Stromal cell of bone marrow (primary cell): Measurements from ENCODE around the gene RNF34.
"Not testable (repeated sequence)": the region's sequence is repeated elsewhere in the genome, so short reads cannot be mapped to it uniquely, and the experiment has no call there.

Experiments
- DNase-seq: peaks from one replicate; pipeline ENCODE4 v3.0.0-alpha.2; 2012; ENCODE audit warnings: low read depth

Gene RNF34

DNA sequence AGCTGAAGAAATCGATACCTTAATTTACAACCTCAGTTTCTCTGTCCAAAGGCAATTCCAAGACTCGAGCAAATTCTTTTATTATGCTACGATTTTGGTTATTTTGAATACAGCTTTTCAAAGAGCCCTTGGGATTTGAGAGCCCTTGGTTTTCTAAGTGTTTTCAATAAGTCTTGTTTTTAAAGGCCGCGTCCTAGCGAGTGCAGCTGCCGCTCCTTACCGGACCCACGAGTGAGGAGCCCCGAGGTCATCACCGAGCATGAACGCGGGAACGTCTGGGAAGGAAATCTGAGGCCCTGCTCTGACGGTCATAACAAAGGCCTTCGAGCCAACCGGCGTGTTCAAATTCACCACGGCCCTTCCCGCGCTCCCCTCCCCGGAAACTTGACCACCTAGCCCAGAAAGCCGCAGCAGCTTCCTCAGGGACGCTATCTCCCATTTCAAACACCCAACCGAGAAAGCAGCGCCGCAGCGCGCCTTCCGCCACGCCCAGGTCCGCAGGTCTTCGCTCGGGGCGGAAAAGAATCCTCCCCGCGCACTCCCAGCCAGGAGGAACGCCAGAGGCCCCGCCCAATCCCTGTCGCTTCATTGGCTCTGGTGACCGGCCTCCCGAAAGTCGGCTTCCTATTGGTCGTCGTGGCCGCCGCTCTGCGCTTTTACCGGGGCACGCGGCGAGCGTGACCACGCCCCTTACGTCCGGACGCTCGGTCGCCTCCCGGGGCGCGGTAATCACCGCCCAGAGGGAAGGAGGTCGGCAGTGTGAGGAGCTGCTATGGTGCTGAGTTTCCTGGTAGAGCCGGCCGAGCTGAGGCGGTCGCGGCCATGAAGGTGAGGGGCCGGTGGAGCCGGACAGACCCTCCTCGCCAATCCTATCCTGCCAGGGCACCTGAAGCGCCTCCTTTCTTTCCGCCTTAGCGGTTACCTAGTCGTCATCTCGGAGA lies at the start of gene RNF34:
RNF34 (plus strand) TSS at position 728 of the 941 bp plus-strand sequence; CDS start at position 823, 95 bp downstream.
- peak; percentile 97 for DNase-seq

DNA sequence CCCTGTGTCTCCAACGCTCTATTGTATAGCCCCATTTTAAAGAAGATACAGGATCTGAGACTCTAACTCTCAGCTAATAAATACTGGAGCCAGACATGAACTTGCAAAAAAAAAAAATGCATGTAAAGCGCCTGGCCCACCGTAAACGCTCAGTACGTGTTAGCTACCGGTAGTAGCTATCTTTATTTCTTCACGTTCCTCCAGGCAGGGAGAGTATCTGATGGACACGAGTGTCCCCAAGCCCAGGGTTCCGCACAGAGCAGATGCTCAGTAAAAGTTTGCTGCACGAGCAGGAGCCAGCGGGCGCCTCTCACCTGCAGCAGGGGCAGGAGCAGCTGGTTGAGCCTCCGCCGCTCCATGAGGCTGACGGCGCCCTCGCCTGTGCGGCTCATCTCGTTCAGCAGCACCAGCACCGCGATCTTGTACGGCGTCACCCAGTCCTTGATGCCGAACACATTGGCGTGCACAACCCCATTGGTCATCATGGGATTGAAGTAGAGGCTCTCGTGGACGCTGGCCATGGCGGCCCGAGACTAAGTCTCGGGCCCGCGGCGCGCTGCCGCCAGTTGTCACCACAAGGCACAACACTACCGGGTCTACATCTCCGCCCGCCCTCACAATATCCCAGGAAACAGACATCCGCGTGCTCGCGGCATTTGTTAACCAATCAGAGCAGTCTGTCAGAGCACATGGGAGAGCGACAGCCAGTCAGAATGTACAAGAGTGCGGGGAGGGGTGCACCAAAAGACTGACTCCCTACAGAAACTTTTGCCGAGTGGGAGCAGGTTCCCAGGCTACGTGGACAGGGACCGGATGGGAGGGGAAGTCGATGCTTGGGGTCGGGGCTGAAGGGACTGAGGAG lies 47.9 kb upstream of the RNF34 start, which contains the start of gene ANAPC5:
ANAPC5 (minus strand) TSS at position 592 of the 862 bp plus-strand sequence; CDS start at position 521, 71 bp downstream.
- peak; percentile 99 for DNase-seq

GRCh38 chr12:121352682-121353018 lies 47.3 kb upstream of the RNF34 start:
- DNase-seq = no peak

GRCh38 chr12:121355818-121356217 lies 44.1 kb upstream of the RNF34 start:
- DNase-seq = no peak

DNA sequence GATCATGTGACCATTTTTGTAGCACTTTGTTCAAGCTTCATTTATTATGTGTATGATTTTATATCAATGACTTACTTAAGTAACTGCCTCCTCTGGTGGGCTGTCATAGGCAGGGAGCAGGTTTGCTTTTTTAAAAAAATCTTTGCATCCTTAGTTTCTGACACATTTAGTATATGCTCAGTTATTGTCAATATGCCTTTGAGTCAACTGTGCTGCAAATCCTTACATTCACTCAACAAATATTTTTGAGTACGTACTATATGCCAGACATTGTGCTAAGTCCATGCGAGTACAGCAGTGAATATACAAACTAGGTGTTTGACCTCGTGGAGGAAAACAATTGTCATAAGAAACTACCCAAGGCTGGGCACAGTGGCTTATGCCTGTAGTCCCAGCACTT lies 43.3 kb upstream of the RNF34 start:
- no peak for DNase-seq

DNA sequence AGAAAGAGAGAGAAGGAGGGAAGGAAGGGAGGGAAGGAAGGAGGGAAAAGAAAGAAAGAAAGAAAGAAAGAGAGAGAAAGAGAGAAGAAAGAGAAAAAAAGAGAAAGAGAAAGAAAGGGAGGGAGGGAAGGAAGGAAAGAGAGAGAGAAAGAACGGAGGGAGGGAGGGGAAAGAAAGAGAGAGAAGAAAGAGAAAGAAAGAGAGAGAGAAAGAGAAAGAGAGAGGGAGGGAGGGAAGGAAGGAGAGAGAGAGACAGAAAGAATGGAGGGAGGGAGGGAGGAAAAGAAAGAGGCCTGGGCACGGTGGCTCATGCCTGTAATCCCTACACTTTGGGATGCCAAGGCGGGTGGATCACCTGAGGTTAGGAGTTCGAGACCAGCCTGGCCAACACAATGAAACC lies 42.6 kb upstream of the RNF34 start:
- DNase-seq = no peak

DNA sequence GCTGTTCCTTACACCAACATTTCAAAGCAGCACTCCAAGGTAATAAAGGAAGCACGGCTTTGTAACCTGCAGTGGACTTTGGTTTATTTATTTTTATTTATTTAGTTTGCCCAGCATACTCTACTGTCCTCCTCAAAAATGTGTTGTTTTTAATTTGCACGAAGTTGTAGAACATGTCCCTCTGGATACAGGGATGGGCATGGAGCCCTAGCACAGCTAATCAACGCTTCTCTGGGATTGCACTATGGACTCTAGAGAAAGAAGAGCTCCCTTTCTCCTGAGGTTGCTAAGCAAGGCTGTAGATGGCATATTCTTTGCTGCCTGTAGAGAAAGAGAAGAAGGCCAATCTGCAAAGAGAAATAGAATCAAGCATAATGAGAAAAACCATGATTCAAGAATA lies 41.8 kb upstream of the RNF34 start:
- DNase-seq = no peak

- DNase-seq = peak; percentile 41
Observed at GRCh38 chr12:121364683-121365121, 35.2 kb upstream of the RNF34 start.

DNA sequence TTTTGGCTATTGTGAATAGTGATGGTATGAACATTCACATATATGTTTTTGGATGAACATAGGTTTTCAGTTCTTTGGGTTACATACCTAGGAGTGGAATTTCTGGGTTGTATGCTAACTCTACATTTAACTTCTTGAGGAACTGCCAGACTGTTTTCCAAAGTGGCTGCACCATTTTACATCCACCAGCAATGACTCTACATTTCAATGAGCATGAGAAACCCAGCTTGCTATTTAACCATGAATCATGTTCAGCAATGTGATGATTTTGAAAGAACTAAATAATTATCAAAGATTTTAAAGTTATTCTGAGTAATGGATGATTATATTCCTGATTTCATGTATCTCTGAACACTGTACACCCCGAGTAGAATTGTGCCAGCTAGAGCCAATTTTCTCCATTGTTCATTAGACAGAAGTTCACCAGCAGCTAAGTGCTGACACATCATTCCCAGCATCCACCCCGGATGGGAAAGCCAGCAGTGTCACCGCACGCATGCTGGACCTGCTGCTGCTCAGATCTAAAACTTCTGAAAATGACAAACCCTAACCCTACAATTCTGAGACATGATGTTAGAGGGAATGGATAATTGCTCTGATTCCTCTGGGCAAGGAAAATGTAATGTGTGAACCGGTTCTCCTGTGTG lies 34.4 kb upstream of the RNF34 start:
- DNase-seq = peak; percentile 23

DNA sequence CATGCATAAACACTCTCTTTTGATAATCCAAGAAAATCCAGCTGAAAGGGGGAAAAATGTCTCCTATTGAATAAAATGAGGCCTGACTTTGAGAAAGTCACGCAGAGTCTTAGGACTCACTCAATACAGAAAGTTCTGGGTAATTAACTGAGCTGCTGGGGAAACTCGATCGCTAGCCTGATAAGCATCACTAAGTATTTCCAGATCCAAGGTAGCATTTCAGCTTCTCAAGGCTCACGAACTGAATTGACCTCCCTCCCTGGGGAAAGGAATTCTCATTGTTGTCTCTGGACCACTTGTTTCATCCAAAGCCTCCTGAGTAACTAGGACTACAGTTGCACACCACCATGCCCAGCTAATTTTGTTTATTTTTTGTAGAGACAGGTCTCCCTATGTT lies 33.9 kb upstream of the RNF34 start:
- DNase-seq = no peak

DNA sequence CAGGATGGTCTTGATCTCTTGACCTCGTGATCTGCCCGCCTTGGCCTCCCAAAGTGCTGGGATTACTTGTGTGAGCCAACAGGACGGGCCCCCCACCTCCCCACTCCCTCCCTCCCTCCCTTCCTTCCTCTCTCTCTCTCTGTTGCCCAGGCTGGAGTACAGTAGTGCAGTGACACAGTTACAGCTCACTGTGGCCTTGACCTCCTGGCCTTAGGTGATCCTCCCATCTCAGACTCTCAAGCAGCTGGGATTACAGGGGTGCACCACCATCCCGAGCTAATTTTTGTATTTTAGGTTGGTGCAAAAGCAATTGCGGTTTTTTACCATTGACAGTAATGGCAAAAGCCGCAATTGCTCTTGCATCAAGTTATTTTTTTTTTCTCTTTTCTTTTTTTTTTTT lies 28.5 kb upstream of the RNF34 start:
- DNase-seq = no peak

DNA sequence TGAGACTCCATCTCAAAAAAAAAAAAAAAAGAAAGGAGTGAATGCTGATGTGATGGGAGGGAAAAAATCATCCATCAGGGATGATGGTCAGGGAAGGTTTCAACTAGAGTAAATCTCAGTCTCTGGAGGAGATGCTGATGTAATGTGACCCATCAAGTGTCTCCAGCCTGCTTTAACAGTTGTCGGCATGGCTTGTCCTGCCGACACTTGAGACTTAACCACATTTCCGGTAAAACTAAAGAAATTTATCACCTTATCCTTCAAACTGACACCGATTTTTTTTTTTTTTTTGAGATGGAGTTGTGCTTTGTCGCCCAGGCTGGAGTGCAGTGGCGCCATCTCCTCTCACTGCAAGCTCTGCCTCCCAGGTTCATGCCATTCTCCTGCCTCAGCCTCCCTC lies 26.2 kb upstream of the RNF34 start:
- no peak for DNase-seq

DNA sequence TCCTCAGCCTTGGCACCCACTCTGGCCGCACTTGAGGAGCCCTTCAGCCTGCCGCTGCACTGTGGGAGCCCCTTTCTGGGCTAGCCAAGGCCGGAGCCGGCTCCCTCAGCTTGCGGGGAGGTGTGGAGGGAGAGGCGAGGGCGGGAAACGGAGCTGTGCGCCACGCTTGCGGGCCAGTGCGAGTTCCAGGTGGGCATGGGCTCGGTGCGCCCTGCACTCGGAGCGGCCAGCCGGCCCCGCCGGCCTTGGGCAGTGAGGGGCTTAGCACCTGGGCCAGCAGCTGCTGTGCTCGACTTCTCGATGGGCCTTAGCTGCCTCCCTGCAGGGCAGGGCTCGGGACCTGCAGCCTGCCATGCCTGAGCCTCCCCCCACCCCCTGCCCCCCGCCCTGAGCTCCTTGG lies 25.6 kb upstream of the RNF34 start:
- DNase-seq = not testable (repeated sequence)

DNA sequence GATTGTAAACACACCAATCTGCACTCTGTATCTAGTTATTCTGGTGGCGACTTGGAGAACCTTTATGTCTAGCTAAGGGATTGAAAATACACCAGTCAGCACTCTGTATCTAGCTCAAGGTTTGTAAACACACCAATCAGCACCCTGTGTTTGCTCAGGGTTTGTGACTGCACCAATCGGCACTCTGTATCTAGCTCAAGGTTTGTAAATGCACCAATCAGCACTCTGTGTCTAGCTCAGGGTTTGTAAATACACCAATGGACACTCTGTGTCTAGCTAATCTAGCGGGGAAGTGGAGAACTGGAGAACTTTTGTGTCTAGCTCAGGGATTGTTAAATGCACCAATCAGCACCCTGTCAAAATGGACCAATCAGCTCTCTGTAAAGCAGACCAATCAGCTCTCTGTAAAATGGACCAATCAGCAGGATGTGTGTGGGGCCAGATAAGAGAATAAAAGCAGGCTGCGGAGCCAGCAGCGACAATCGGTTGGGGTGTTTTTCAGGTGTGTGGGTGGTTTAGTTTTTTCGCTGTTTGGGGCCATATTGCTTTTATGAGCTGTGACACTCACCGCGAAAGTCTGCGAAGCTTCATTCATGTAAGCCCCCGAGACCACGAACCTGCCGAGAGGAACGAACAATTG lies 24.9 kb upstream of the RNF34 start:
- DNase-seq = not testable (repeated sequence)

DNA sequence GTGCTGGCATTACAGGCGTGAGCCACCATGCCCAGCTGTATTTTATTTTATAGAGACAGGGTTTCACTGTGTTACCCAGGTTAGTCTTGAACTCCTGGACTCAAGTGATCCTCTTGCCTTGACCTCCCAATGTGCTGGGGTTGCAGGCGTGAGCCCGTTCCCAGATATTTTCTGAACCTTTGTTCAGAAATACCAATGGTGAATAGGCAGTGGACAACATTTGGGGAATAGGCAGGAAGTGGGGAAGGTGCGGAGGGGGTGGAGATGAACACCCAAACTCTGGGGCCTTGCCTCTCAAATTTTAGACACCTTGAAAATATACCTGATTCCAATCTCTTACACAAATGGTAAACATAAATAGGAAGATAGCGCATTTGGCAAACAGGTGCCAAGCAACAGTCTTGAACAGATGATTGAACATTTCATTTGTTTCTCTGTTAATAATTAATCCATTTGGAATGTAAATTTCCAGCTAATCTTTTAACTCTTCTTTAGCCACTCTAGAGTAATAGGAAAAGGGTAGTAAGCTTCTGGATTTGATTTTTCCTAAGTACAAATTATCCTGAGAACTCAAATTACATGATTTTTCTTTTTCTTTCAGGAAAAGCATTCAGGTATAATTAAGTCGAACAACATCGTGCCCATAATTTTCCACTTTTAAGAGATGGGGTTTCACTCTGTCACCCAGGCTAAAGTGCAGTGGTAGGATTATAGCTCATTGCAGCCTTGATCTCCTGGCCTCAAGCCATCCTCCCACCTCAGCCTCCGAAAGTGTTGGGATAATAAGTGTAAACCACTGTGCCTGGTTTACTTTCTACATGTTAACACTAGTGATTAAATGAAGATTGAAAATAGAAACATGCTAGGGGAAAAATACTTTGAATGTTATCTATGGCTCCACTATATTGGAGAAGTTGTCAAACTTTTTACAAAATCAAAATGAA lies 22.9 kb upstream of the RNF34 start:
- DNase-seq = no peak

DNA sequence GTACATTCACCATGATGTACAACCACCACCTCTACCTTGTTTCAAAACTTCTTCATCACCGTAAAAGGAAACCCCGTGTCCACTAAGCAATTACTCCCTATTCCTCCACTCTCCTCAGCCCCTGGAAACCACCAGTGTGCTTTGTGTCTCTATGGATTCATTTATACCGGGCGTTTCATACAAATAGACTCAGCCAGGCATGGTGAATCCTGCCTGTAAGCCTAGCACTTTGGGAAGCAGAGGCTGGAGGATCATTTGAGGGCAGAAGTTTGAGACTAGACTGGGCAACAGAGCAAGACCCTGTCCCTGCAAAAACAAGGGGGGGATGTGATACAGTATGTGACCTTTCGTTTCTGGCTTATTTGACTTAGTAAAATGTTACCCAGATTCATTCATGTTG lies 21.2 kb upstream of the RNF34 start:
- DNase-seq = no peak

DNA sequence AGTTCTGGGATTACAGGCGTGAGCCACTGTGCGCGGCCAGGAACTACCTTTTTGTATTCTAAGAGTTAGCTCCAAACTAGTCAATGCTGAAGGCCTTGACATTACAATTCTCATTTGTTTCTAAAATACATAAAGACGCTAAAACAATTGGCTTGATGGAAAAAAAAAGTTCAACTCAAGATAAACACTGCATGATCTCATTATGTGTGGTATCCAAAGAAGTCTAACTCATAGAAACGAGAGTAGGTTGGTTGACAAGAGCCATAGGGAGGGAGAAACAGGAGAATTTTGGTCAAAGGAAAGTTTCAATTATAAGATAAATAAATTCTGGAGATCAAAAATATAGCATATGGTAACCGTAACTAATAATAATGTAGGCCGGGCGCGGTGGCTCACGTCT lies 20.0 kb upstream of the RNF34 start:
- no peak for DNase-seq

DNA sequence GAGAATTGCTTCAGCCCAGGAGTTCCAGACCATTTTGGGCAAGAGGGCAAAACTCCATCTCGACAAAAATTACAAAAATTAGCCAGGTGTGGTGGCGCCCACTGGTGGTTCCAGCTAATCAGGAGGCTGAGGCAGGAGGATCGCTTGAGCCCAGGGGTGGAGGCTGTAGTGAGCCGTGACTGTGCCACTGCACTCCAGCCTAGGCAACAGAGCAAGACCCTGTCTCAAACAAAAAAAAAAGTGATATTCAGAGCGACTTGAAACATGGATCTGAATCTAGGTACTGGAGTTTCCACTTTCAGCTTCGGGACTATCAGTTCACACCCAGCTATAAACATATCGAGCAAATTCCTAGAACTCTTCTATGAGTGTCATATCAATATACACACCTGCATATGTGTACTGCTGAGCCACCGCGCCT lies 16.3 kb upstream of the RNF34 start:
- no peak for DNase-seq

DNA sequence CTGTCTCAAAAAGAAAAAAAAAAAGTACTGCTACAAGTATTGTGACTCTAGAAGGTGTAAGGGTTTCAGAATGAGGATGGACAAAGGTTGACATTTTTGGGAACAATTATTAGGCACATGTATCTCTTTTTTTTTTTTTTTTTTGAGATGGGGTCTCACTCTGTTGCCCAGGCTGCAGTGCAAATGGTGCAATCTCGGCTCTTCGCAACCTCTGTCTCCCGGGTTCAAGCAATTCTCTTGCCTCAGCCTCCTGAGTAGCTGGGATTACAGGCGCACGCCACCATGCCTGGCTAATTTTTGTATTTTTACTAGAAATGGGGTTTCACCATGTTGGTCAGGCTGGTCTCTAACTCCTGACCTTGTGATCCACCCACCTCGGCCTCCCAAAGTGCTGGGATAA lies 15.0 kb upstream of the RNF34 start:
- not testable (repeated sequence) for DNase-seq

GRCh38 chr12:121388421-121388981 lies 11.4 kb upstream of the RNF34 start:
- no peak for DNase-seq
